VCaP (cell line): ENCODE data around the gene MYL7.

Source experiments
- H3K27ac ChIP-seq: fragments of 450-650 bp; 2 replicates; pipeline ENCODE4 v1.5.1; 2017
- TF ChIP-seq, protein P1 (sequence below): fragments of 450-650 bp; conservative IDR thresholded peaks from 2 replicates; pipeline ENCODE4 v1.5.1; 2017; ENCODE audit warnings: mild to moderate bottlenecking, moderate library complexity

MYL7 gene

DNA sequence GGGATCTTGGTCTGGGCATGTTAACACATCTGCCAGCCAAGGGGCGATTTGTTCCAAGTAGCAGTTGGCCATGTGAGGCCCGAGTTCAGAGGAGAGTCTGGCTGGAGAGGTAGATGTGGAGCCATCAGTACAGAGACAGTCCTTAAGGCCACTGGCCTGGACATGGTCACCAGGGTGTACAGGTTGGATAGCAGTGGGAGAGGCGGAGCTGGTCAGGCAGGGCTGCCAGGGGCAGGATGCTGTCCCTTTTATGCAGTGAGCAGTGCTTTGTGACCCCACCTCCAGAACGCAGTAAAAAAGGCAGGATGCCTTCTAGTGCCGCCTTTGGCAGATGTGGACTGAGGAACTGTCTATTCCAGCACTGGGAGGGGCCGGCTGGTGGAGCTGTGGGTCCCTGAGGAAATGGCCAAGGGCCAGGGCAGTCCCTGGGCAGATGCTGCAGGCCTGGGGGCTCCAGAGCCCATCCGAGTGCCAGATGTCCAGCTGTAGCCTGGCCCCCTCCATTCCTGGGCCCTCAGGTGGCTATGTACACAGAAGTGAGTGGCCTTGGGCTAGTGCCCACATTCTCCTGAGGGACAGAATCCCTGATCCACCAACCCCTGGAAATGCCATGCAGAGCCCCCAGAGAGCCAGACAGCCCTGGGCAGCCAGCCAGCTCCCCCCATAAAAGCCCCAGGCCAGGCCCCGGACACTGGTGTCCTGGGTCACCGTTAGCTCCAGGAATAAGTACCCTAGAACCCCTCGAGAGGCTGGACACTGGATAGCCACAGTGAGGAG is 17.2 kb upstream of the MYL7 start:
- no peak overlapping the region for H3K27ac ChIP-seq
- TF ChIP-seq, protein P1, sequence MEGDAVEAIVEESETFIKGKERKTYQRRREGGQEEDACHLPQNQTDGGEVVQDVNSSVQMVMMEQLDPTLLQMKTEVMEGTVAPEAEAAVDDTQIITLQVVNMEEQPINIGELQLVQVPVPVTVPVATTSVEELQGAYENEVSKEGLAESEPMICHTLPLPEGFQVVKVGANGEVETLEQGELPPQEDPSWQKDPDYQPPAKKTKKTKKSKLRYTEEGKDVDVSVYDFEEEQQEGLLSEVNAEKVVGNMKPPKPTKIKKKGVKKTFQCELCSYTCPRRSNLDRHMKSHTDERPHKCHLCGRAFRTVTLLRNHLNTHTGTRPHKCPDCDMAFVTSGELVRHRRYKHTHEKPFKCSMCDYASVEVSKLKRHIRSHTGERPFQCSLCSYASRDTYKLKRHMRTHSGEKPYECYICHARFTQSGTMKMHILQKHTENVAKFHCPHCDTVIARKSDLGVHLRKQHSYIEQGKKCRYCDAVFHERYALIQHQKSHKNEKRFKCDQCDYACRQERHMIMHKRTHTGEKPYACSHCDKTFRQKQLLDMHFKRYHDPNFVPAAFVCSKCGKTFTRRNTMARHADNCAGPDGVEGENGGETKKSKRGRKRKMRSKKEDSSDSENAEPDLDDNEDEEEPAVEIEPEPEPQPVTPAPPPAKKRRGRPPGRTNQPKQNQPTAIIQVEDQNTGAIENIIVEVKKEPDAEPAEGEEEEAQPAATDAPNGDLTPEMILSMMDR = no peak

DNA sequence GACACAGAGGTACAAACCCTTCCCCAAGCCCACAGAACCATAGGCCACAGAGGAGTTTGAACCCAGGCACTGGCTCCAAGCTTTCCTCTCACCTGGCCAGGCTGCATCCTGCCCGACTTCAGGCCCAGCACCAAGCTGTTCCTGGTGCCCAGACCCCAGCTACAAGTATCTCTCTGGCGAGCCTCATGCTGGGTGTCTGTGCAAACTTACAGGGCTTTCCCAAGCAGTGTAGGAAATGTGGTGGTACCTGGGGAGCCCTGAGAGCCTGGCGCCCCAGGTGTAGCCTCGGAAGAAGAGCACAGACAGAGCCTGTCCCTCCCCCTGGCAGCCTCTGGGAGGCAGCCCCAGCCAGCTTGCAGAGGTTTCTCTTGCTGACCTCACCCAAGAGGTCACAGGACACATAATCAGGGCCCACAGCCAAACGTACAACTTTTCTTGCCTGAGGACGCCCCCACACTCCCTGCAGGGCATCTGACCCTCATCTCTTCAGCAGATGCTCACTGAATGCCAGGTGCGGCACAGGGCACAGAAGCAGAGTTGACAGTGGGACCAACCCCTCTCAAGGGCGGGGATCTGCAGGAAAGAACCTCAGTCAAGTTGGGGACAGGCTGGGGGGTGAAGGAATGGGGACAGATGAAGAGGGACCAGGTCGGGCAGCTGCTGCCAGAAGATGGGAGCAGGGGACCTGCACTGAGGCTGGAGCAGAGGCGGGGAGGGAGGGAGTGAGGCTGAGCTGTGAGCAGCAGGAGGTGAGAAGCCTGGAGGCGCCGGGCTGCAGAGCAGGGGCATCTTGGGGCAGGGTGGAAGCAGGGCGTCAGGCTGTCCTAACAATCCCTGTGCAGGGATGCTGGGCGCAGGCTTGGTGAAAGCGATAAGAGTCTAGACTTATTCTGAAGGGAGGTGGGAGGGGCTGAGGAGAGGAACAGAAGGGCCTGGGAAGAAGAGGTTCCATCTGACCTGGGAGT is 16.3 kb upstream of the MYL7 start:
- TF ChIP-seq, protein P1 = no peak
- no peak overlapping the region for H3K27ac ChIP-seq

- TF ChIP-seq, protein P1 = no peak
- no peak overlapping the region for H3K27ac ChIP-seq
Observed at GRCh38 chr7:44156453-44157010, 15.4 kb upstream of the MYL7 start.

DNA sequence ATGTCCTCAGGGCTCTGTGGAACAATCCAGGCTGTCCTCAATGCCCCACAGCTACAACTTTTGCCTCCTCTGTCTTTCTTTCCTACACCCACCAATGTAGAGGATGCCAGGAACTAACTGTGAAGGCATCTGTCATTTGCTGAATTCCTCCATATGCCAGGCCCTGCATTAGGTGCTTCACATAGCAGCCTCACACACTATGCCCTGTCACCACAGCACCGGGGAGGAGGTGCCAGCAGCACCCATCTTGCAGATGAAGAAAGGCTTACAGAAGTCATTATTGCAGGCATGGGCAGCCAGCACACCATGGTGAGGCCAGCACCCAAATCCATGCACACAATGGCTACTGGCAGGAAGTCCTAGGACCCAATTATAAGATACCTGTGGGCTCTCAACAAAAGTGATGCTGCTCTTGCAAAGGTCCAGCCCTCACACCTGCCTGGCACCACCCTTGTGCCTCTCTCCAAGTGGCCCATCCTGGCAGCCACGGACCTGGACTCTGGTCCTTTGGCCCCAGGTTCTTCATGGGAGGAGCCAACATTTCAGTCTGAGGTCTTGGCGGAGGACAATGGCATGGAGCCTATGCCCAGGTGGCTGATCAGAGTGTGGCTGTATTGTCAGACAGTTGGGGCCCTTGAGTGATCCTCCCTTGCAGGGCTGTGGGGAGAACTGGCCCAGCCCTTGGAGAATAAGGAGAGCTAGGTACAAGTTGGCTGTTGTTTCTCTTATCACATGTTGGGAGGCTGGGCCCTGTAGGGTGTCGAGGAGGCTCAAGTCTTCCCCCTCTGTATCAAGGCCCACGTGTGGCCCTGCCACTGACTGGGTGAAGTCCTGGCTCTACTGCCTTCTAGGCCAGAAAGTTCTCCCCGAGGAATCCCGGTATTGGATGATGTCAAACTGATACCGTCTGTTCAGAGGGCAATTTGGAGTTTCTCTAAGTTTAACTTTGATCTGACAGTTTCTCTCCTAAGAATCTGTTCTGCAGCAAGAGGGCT is 14.4 kb upstream of the MYL7 start:
- TF ChIP-seq, protein P1 = no peak
- H3K27ac ChIP-seq = no peak overlapping the region

- no peak overlapping the region for H3K27ac ChIP-seq
- TF ChIP-seq, protein P1 = no peak
Observed at GRCh38 chr7:44154703-44155102, 13.6 kb upstream of the MYL7 start.

DNA sequence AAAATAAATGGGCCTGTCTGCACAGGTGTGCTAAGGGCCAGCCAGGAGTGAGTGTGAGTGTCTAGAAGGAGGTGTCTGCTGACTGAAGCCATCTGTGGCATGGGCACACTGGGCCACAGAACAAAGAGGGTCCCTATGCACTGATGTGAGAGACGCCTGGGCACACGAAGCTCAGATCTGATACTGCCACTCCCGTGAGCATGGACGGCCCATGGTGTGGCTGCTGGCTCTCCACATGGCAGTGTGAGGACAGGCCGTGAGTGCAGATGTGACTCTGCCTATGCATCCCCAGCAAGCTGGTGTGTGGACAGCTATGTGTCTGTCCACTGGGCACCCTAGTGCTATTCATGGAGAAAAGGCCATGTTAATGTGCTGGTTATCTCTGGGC is 12.8 kb upstream of the MYL7 start:
- TF ChIP-seq, protein P1 = no peak
- H3K27ac ChIP-seq = no peak overlapping the region
